ENCODE measurements around the gene B4GALNT1.

B4GALNT1 gene

DNA sequence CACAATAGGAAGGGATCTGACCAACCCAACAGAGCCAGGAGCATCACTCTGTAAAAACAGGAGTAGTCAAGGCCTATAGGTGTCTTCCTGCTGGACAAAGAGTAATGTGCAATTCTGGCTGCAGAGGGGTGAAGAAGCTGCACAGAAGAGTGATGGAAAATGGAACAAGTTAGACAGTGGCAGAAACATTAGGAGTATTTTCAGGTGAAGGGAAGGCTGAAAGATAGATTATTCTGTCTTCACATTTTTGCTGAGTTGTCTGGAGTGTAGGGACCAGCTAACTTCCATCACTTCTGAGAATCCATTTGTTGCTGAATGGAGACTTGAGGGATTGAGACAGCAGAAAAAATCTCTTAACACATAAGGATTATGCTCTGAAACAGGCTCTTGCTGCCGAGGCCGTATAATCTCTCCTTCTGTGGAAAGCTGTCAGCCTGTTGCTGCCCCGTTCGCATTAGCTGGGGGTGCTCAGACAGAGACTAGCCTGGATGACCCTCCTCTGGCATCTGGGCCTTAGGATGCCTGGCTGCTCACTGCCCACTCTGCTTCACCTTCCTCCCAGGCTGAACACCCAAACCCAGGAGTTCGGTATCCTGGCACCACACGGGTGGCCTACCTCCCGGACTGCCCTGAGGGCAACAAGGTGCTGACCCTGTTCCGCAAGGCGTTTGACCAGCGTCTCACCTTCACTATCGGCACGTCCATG is 24.9 kb downstream of the B4GALNT1 start:
- DNase-seq (ENCODE audit: low read depth), result no peak
- H3K4me3 ChIP-seq (ENCODE audit: low read depth, low read length), result no peak overlapping the region
- TF ChIP-seq MYC (IDR thresholded peaks at IDR 0.05; ENCODE audit: low read depth, low read length) (no peak), POLR2A (IDR thresholded peaks at IDR 0.05; ENCODE audit: extremely low read depth, insufficient read length) (no peak)
- TF ChIP-seq, protein P1, sequence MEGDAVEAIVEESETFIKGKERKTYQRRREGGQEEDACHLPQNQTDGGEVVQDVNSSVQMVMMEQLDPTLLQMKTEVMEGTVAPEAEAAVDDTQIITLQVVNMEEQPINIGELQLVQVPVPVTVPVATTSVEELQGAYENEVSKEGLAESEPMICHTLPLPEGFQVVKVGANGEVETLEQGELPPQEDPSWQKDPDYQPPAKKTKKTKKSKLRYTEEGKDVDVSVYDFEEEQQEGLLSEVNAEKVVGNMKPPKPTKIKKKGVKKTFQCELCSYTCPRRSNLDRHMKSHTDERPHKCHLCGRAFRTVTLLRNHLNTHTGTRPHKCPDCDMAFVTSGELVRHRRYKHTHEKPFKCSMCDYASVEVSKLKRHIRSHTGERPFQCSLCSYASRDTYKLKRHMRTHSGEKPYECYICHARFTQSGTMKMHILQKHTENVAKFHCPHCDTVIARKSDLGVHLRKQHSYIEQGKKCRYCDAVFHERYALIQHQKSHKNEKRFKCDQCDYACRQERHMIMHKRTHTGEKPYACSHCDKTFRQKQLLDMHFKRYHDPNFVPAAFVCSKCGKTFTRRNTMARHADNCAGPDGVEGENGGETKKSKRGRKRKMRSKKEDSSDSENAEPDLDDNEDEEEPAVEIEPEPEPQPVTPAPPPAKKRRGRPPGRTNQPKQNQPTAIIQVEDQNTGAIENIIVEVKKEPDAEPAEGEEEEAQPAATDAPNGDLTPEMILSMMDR (IDR thresholded peaks at IDR 0.05; ENCODE audit: low read depth, low read length), result no peak
- TF ChIP-seq, protein P2, sequence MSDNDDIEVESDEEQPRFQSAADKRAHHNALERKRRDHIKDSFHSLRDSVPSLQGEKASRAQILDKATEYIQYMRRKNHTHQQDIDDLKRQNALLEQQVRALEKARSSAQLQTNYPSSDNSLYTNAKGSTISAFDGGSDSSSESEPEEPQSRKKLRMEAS (IDR thresholded peaks at IDR 0.05; ENCODE audit: low read depth, low read length), result no peak

DNA sequence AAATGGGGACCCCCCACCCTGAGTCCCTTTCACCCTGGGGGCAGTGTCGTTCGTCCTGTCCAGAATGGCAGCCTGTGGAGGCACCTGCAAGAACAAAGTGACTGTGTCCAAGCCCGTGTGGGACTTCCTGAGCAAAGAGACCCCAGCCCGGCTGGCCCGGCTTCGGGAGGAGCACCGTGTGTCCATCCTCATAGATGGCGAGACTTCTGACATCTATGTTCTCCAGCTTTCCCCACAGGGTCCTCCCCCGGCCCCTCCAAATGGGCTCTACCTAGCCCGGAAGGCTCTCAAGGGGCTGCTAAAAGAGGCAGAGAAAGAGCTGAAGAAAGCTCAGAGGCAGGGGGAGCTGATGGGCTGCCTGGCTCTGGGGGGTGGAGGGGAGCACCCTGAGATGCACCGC is 26.2 kb downstream of the B4GALNT1 start:
- DNase-seq (ENCODE audit: low read depth), result no peak
- TF ChIP-seq, protein P1 (IDR thresholded peaks at IDR 0.05; ENCODE audit: low read depth, low read length), result no peak
- TF ChIP-seq POLR2A (IDR thresholded peaks at IDR 0.05; ENCODE audit: extremely low read depth, insufficient read length), result no peak
- no peak overlapping the region for H3K4me3 ChIP-seq (ENCODE audit: low read depth, low read length)

DNA sequence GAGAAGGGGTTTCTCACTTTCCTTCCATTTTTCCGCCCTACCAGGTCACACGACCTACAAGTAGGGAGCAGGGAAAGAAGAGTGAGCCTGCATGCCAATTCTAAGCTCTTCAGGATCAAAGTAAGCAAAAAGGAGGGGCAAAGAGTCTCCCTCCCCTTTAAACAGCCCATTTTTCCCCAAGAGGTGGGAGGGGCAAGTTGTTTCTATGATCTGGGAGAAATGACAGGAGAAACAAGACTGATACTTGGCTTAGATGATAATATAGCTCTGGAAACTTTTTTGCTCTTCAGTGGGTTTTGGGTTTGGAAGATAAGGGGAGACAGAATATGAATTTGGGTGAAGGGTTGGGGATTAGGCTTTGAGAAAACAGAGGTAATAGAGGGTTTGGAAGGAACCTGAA is 26.6 kb downstream of the B4GALNT1 start:
- DNase-seq (ENCODE audit: low read depth), result no peak
- no peak overlapping the region for H3K4me3 ChIP-seq (ENCODE audit: low read depth, low read length)
- TF ChIP-seq, protein P1 (IDR thresholded peaks at IDR 0.05; ENCODE audit: low read depth, low read length), result no peak
- TF ChIP-seq, protein P2 (IDR thresholded peaks at IDR 0.05; ENCODE audit: low read depth, low read length), result no peak

DNA sequence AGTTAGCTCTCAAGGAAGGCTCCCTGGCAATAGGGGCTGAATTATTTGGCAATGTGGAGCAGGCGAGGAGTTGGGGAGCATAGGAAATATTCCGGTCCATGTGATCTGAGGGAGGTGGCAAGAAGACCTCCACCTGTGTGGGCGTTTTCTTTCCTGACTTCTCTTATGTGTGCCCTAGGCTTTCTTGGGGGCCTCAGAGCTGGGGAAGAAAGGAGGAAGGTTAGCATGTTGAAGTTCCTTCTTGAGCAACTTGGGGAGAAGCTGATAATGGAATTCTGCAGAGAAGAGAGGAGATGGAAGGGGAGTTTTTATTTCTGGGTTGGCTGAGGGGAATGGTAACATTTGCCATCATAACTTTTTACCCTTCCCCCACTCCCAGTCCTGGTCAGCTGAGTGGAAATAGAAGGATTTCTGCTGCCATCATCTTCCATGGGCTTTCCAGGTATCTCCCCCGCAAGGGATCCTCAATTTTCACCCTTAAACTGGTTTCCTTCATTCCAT is 27.1 kb downstream of the B4GALNT1 start:
- H3K4me3 ChIP-seq (ENCODE audit: low read depth, low read length), result no peak overlapping the region
- DNase-seq (ENCODE audit: low read depth), result no peak
- TF ChIP-seq, protein P2 (IDR thresholded peaks at IDR 0.05; ENCODE audit: low read depth, low read length), result no peak
- TF ChIP-seq POLR2A (IDR thresholded peaks at IDR 0.05; ENCODE audit: extremely low read depth, insufficient read length) (no peak), MYC (IDR thresholded peaks at IDR 0.05; ENCODE audit: low read depth, low read length) (no peak)
- TF ChIP-seq, protein P1 (IDR thresholded peaks at IDR 0.05; ENCODE audit: low read depth, low read length), result no peak

DNA sequence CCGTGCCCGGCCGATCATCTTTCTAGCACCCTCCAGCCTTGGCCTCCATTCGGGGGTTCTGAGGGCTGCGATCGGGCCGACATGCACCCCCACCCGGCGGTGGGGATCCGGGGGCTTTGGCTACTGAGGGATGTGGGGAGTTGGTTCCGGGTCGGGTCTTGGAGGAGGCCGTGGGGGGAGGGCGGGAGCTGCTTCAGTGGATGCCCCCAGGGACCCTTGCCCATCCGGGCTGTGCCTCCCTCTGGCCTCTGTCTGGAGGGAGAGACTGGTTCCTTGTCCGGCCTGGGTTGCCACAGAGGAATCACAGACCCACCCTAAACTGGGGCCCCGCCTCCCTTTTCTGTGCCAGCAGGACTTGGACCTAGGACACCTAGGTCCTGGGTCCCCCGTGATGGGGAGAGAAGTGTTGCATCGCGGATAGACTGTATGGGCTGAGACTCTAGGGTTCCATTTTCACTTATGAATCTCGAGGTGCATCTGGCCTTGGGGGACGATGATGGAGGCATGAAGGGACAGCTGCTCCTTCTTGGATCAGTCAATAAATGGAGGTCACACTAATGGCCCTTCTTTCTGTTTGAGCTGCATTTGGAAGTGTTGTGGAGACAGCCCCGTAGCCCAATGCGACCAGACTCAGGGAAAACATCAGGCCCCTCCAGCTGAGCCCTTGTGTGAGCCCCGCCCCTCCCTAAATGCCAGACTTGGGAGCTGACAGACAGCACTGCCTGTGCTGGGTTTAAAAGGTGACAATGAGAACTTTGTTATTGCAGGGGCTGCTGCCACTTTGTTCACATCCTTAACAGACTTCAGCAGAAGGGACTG is 27.8 kb downstream of the B4GALNT1 start:
- no peak for DNase-seq (ENCODE audit: low read depth)
- TF ChIP-seq POLR2A (IDR thresholded peaks at IDR 0.05; ENCODE audit: extremely low read depth, insufficient read length) (no peak), MYC (IDR thresholded peaks at IDR 0.05; ENCODE audit: low read depth, low read length) (no peak)
- TF ChIP-seq, protein P1 (IDR thresholded peaks at IDR 0.05; ENCODE audit: low read depth, low read length), result no peak
- TF ChIP-seq, protein P2 (IDR thresholded peaks at IDR 0.05; ENCODE audit: low read depth, low read length), result no peak
- H3K4me3 ChIP-seq (ENCODE audit: low read depth, low read length), result no peak overlapping the region

Data from NB4 (cell line).